DMS153 treated with DMSO at 0.1 percent for 48 hours (cell line): ENCODE measurements around the gene TRIM62.
A peak's percentile ranks its signal among the peaks of the same experiment; 100 is the strongest.
"Not testable (repeated sequence)": the region's sequence is repeated elsewhere in the genome, so short reads cannot be mapped to it uniquely, and the experiment has no call there.

Source experiments
- DNase-seq: peaks from one replicate; lab custom pipeline; 2025; ENCODE audit not compliant: unreplicated experiment; lab: John Stamatoyannopoulos, UW

The TRIM62 gene

DNA sequence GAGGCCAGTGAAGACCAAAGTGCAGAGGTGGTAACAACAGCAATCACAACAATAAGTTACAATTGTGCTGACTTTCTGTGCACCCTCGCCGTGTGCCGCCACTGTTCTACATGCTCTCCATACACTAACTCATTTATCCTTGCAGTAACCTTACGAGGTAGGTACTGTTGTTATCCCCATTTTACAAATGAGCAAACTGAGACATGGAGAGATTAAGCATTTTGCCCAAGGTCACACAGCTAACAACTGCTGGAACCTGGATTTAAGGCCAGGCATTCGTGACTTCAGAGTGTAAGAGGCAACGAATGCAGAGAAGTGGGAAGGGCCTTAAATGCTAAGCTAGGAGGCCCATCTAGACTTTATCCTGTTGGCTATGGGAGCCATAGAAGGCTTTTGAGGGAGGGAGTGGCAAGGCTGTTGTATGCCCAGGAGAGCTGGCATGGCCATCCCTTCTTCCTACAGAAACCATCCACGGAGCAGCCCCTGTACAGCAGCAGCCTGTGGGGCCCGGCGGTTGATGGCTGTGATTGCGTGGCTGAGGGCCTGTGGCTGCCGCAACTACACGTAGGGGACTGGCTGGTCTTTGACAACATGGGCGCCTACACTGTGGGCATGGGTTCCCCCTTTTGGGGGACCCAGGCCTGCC, 64.3 kb downstream of the TRIM62 start:
- DNase-seq: no peak

DNA sequence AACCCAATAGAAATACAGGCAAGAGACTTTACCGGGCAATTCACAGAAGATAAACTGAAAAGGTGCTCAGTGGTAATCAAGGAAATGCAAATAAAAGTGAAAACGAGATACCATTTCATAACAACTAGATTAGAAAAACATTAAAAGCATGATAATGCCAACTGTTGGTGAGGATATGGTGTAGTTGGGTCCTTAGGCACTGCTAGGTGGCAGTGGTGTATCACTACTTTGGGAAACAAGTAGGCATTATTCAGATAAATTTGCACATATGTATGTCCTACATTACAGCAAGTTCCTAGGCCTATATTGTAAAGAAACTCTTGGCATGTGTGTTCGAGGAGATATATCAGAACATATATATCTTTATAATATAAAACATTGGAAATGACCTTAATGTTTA, 69.9 kb downstream of the TRIM62 start:
- peak; percentile 7 for DNase-seq

GRCh38 chr1:33110477-33110876, 71.4 kb downstream of the TRIM62 start:
- no peak for DNase-seq

DNA sequence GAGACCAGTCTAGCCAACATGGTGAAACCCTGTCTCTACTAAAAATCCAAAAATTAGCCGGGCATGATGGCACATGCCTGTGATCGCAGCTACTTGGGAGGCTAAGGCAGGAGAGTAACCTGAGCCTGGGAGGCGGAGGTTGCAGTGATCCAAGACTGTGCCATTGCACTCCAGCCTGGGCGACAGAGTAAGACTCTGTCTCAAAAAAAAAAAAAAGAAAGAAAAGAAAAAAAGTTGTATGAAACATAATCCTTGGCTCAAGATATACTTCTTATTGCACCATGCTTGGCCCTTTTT, 81.8 kb downstream of the TRIM62 start:
- not testable (repeated sequence) for DNase-seq

DNA sequence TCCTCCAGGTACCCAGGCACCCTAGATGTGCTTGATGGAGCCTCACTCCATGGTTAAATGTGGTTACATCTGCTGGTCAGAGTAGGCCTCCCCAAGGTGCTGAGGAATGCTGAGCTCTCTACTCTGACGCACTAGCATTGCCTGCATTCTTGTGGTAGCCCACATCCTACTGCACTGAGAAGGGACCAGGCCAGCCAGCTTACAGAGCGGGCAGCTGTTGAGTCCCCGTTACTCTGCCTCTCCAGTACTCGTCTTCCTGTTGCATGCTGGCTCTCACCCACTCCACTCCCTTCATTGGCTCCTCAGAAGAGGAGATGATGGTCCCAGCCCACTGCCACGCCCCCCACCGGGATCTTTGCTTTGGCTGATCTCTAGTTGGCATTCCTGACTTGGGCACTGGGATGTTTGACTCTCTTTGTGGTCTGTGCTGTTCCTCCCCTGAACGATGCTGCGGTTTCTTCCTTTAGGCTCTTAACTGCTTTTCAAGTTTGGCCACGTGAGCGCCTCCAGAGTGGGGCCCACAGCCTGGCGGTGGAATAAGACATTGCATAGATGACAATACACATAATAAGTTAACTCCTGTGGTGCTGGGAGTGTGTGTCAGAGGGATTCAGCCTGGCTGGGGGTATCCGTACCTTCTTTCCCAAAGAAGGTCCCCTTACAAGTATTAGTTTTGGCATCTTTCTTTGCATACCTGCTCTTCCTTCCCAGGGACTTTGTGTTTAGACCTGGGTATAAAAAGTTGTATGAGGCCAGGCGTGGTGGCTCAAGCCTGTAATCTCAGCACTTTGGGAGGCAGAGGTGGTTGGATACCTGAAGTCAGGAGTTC, 82.3 kb downstream of the TRIM62 start:
- no peak for DNase-seq

DNA sequence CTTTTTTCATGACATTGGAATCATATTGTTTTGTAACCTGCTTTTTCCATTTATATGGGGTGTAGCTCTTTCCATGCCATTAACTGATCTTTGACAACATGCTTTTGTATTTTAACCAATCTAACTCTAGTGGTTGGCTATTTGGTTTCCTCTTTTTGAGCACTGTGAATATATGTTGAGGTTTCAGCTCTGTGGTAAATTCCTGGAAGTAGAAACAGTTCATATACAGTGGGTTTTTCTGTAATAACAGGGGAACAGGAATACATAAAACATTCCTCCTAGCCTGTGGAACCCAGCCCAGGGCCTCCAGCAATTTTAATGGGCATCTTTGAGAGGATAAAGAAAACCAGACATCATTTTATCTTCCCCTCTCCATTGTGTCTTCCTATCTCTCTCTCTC, 83.5 kb downstream of the TRIM62 start:
- DNase-seq: no peak

DNA sequence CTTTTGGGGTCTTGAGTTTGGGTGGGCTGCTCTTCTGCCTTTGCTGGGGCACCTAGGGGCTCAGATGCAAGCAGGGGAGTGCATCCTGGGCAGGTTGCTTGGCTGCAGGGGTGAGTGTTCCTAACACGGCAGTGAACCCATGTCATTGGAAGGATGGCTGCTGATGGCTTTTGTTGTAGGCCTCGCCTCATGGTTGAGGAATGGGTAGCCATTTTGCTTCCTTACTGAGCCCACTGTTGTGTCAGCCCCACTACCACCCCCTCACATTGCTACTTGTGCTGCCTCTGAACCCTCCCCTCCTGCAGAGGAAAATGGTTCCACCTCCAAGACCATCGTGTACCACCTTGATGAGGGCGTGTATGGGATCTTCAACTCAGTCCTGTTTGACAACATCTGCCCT, 84.1 kb downstream of the TRIM62 start:
- no peak for DNase-seq

GRCh38 chr1:33097137-33097611, 84.7 kb downstream of the TRIM62 start:
- no peak for DNase-seq

DNA sequence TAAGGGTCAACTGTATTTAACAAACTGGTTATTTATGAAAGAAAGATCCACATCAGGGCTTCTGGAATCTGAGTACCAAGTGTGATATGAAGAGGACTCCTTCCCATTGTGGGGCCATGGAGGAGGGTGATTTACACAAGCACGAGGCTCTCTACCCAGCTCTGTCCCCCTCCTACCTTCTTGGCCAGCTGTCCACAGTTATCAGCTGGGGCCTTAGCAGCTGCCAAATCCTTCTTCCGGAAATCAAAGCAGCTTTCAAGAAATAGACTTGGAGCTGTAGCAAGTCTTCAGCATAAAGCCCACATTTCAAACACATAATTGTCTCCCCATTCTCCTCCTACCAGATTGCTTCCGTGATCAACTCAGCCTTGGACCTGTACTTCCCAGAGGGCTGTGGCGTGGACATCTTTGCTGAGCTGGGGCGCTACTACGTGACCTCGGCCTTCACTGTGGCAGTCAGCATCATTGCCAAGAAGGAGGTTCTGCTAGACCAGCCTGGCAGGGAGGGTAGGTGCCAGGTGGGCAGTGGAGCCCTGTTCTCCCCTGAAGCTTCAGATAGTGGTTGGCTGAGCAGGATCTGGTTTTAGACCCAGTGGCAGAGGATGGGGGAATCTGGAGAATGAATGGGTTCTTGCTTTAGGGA, 85.4 kb downstream of the TRIM62 start:
- DNase-seq: no peak
